Raji (cell line): Measurements from ENCODE around the gene GRHPR.

Source experiments
- POLR2A ChIP-seq: IDR thresholded peaks from 2 replicates; pipeline ENCODE4 v1.6.1; 2011; ENCODE audit warnings: low read depth, low read length, control low read depth; ENCODE audit not compliant: insufficient read depth

The GRHPR gene

DNA sequence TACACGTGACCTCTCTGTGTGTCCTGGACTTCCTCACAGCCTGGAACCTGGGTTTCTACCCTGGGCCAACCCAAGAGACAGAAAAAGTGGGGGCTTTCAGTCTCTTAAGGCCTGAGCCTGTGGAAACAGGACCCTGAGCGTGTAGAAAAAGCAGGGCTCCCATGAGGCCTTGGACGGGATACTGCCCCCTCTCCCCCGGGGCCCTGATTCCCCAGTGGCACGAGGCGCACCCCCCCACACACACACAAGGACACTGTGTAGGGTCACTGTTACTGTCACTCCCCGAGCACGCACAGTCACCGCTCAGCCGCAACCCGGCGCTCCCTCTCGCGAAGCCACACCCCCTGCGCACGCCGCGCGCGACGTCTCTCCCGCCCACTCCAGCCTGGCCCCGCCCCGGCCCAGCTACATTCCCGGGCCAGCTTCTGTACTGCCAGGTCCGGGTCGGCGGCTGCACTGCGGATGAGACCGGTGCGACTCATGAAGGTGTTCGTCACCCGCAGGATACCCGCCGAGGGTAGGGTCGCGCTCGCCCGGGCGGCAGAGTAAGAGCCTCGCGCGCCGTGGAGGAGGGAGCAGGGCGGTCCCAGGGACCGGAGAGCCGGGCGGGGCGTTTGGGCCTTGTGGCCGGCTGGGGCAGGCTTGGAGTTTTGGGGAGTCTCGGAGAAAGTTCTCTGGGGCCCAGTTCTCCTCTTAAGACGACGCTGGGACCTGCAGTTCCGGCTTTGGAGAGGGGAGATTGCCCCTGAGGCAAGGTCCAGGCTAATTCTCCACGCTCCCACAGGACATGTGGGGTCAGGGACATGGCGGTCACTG is at the start of gene GRHPR:
TSS of gene GRHPR (plus strand) at position 408 of the 816 bp plus-strand sequence. CDS start at position 463, 55 bp downstream.
- TF ChIP-seq POLR2A, result peak; percentile 94

DNA sequence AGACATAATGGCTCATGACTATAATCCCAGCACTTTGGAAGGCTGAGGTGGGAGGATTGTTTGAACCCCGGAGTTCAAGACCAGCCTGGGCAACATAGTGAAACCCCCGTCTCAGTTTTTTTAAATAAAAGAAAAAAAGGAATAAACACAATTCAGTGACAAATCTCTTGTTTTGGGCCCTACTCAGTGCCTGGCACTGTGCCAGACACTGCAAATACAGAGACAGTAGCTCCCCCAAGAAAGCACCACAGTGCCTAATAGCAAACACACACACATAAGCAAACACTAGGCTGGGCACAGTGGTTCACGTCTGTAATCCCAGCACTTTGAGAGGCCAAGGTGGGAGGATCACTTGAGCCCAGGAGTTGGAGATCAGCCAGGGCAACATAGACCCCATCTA is 49.7 kb upstream of the GRHPR start:
- TF ChIP-seq POLR2A, result no peak

DNA sequence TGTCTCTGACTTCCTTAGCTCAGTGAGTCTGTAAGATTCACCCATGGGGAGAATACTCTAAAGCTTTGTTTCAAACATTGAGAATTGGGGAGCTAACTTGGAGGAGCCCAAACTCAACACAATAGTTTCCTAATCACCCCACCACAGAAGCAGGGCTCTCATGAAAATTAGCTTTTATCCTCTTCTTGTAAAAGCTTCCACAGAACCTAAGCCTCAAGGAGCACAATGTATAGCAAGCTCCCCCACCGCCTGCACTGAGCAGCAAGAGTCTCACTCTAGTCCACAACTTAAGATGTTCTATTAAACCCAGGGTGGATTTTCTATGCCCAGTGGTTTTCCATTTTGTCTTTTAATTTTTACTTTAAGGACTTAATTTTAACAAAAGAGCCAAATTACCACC is 48.9 kb upstream of the GRHPR start:
- no peak for TF ChIP-seq POLR2A

DNA sequence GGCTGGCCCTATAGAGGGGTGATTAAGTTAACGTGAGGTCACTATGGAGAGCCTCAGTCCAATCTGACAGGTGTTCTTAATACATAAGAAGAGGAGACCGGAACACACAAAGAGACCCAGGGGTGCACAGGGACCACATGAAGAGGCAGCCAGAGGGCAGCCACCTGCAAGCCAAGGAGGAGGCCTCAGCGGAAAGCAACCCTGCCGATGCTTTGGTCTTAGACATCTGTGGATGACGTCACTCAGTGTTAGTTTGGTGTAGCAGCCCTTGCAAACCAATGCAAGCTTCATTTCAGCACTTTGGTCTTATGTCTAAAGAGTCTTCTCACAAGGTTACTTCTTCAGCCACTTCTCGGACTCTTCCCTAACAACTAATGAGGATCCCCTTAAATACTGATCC is 47.6 kb upstream of the GRHPR start:
- no peak for TF ChIP-seq POLR2A

DNA sequence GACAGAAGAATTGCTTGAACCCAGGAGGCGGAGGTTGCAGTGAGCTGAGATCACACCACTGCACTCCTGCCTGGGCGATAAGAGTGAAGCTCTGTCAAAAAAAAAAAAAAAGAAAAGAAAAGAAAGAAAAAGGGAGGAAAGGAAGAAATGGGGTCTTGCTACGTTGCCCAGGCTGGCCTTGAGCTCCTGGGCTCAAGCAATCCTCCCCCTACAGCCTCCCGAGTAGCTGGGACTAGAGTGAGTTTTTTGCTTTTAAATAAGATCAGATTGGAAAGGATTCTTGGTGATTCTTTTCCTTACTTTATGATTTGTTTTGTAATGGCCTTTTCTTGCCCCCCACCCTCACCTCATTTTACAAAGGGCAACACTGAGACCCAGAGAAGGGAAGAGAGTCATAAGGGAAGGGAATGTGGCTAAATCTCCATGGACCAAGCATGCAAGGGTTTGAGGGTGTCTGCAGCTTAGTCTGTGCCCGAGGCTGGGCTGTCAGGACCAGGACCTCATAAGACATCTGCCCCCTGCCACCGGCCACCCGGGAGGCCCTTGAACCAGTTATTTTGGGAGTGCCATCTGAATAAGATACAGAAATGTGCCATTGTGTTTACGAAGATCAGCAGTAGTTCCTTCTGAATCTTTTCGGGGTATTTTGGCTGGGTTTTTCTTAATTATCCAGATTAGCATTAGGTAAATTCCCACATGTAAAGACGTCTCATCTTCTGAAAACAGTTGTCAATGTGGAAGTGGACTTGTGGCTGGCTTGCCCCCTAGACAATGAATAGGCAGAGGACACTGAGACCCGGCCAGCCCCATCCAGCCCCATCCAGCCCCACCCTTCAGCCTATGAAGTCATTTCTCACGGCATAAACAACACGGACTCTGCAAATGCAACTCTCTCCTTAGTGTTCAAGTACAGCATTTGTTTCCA is 44.5 kb upstream of the GRHPR start:
- no peak for TF ChIP-seq POLR2A

DNA sequence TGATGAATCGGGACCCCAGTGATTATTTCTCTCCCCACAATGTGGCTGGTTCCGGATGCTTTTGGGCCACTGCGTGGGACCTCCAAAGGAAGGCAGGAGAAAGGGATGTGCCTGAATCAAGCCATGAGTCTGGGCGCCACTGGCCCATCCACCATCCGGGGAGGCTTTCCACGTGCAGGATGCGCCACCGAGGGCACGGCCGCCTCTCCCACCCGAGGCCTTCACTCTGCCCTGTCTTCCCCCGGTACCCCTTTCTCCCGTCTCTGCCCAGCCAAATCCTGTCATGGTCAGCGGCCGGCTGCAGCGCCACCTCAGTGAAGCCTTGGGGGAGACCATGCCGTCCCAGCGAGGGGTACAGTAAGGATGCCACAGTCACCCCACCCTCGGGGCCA is 43.9 kb upstream of the GRHPR start:
- TF ChIP-seq POLR2A, result no peak

DNA sequence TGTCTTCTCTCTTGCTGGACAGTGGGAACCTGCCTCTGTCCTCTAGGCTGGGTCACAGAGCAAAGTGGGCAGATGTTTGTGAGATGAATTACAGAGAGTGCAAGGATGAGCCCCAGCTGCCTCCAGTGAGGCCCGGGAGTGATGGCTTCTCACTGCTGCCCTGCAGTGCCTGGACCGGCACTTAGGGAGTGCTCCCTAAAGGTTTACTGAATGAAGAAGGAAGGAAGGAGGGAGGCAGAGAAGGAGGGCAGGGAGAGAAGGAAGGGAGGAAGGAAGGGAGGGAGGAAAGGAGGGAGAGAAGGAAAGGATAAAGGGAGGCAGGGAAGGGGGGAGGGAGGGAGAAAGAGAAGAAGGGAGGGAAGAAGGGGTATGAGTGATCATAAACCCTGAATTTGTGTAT is 42.7 kb upstream of the GRHPR start:
- no peak for TF ChIP-seq POLR2A

DNA sequence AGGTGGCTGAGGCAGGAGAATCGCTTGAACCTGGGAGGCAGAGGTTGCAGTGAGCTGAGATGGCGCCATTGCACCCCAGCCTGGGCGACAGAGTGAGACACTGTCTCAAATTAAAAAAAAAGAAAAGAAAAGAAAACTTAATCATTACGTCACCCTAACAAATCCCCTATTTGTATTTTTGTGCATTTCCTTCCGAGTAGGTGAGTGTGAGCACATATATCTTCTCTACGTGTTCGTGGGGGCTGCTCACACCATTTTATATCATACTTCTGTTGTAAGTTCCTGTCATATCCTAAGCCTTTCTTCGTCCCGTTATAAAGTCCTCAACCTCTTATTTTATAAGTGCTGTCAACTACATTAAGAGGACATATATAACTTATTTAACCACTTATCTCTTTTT is 41.9 kb upstream of the GRHPR start:
- TF ChIP-seq POLR2A, result no peak

DNA sequence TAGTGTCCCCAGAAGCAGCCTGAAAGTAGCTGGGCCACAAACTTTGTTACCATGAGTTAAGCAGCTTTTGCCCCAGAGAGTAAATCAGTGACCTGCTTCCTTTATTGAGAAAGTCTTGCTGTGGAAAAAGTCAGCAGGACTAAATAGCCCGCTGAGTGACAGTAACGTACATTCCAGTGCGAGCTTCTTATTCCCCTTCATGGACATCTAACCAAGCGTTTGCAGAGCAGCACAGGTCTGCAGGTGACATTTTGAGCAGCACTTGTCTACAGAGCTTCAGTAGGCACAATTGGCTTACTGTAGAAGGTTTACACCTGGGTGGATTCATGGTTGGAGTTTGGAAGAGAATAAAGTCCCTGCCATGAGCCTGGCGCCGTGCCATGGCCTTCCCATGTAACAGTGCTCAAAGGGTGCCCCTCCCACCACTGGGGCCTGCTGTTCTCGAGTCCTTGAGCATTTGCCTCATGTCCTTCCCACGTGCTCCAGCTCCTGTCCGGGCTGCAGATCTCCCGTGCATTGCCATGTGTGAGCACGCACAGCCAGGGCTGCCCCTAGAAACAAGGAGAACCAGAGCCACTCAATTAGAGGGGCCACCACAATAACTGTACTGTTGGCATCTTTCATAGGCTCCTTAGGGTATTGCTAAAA is 41.3 kb upstream of the GRHPR start:
- TF ChIP-seq POLR2A, result no peak

DNA sequence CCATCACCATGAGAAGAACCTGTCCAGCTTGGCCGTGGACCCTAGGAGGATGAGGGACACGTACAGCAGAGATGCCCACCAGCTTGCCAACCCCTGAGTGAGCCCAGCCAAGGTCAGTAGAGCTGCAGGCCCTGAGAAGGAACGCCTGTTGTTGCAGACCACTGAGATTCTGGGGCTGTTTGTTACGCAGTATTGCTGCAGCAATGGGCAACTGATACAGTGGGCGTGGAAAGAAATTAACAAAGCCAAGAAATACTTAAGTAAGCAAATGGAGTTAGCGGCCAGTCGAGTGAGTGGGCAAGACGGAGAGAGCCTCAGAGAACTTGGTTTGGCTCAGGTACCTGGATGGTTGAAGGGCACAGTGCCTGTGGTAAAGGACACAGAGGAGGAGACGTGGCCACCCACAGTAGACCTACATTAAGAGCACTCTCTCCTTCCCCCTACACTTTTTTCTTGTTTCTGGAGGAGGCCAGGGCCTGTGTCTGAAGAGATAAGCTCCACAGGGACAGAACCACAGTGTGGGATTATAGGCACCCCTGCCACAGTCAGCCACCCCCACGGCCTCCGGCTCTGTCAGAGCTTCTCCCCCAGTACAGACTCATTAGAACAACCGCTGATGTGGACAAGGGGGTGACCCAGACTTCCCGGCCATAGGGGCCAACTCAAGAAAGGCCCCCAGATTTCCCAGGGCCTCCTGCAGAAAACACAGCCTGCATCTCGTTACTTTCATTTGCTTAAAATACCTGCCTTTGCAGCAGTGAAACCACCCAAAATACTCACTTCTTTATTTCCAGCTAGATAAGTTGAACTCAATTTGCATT is 40.1 kb upstream of the GRHPR start:
- TF ChIP-seq POLR2A, result peak; percentile 29; the same call in 1 of the 2 replicates

DNA sequence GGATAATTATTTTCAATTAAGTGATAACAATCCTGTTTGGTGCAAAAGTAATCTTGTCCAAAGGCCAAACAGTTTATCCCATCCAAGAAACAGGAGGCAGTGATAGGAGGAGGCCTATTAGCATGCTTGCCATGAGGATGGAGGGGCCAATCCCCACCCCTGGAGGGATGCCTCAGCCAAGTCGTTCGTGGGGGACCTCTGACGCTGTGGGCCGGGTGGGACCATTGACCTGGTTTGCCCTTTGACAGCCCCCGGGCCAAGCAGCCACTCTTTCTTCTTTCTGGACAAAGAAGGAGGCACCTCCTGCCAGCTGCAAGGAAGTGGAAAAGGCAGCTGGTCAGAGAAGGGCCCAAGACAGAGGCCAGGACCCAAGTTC is 39.5 kb upstream of the GRHPR start:
- no peak; the same call in 1 of the 2 replicates for TF ChIP-seq POLR2A

DNA sequence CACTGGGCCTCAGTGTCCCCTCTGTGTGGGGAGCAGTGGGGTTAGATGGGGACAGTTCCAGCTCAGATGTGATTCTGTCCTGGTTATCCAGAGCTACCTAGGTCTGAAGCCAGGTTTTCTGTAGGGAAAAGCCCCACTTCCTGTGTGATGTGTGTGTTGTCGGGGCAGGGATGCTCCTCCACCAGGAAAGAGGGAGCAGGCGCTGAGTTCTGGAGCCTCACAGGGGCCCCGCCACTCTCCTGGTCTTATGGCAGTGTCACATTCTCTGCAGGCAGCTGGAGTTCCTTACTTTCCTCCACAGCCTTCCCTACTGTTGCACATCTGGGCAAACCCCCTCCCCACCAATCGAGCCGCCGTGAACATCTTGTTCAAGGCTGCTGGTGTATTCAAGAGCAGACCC is 39.1 kb upstream of the GRHPR start:
- TF ChIP-seq POLR2A, result peak; percentile 11; the same call in 1 of the 2 replicates

DNA sequence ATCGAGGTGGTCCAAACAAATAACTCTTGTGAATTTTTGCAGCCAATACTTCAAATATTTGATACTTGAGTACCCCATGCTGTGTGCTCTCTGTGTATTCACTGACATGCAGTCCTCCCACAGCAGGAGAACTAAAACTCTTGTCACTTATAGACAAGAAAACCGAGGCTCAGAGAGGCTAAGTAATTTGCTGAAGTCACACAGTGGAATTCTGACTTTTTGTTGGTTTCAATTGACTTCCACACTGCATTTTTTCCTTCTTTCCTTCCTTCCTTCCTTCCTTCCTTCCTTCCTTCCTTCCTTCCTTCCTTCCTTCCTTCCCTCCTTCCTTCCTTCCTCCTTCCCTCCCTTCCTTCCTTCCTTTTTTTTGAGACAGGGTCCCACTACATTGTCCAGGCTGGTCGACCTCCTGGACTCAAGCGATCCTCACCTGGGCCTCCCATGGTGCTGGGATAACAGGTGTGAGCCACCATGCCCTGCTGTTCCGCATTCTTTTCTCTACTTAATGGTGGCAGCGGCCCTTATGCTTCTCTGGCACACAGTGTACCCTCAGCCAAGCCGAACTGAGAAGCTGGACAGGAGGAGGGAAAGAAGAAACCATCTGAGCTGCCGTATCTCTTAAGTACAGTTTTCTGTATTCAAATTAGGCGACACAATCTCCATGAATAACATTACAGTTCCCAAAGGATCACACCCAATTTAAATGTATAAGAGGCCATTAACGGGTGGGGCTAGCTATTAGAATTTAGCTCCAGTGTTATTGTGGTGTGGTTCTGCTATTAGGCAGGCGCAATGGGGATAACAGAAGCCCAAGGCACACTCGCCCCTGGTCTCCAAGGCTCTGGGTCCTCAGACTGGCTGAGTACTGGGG is 38.4 kb upstream of the GRHPR start:
- TF ChIP-seq POLR2A, result no peak

DNA sequence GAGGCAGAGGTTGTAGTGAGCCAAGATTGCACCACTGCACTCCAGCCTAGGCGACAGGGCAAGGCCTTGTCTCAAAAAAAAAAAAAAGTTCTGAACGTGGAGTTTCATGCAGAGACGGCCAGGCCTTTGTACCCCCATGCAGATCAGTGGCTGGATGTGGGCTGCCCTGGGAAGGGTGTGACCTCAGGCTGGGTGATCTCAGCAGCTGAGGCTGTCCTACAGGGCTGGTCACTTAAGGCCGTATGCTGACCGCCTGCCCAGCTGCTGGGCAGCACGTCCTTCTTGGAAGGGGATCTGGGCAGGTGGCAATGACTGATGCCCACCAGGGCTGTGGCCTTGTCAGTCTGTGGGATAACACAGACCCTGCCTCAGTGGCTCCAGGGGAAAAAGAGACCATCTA is 37.2 kb upstream of the GRHPR start:
- TF ChIP-seq POLR2A, result no peak
